Panc1 (cell line): ENCODE results near the gene SPZ1.

Source experiments
- SIN3A ChIP-seq: IDR thresholded peaks from 2 replicates; pipeline ENCODE4 v1.6.1; 2012; ENCODE audit warnings: low read depth, mild to moderate bottlenecking, low read length, moderate library complexity, borderline replicate concordance; ENCODE audit not compliant: insufficient read depth
- TF ChIP-seq, protein P1 (sequence below): fragments of 450-650 bp; IDR thresholded peaks from 2 replicates; pipeline ENCODE4 v1.5.1; 2017; ENCODE audit warnings: mild to moderate bottlenecking
- TF ChIP-seq, protein P2 (sequence below), 2 experiments: IDR thresholded peaks; 2 replicates each; pipeline ENCODE4 v1.6.1; 2011 to 2012; ENCODE audit warnings: low read depth in 2 of 2, control low read depth in 1 of 2, low read length in 1 of 2, mild to moderate bottlenecking in 1 of 2, moderate library complexity in 1 of 2; ENCODE audit not compliant: insufficient read depth in 1 of 2

DNA sequence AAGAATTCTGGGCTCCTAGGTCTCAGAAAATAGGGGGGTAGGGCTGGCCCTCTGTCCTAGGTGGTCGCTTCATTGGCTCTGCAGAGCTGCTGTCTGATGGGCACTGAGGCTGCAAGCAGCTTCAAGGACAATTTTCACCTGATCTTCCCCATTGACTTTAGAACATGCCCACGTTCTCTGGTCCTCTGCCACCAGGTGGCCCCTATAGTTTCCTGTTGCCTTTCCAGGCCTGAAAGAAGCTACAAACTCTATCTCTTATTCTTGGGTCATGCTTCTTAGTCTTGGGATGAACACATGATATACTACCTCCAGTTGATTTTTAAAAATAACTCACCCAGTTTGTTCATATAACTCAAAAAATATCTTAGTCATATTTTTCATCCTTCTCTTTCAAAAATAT is 26.3 kb downstream of the SPZ1 start:
- TF ChIP-seq, protein P1, sequence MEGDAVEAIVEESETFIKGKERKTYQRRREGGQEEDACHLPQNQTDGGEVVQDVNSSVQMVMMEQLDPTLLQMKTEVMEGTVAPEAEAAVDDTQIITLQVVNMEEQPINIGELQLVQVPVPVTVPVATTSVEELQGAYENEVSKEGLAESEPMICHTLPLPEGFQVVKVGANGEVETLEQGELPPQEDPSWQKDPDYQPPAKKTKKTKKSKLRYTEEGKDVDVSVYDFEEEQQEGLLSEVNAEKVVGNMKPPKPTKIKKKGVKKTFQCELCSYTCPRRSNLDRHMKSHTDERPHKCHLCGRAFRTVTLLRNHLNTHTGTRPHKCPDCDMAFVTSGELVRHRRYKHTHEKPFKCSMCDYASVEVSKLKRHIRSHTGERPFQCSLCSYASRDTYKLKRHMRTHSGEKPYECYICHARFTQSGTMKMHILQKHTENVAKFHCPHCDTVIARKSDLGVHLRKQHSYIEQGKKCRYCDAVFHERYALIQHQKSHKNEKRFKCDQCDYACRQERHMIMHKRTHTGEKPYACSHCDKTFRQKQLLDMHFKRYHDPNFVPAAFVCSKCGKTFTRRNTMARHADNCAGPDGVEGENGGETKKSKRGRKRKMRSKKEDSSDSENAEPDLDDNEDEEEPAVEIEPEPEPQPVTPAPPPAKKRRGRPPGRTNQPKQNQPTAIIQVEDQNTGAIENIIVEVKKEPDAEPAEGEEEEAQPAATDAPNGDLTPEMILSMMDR, result peak; percentile 71
- no peak for TF ChIP-seq SIN3A
- TF ChIP-seq, protein P2, sequence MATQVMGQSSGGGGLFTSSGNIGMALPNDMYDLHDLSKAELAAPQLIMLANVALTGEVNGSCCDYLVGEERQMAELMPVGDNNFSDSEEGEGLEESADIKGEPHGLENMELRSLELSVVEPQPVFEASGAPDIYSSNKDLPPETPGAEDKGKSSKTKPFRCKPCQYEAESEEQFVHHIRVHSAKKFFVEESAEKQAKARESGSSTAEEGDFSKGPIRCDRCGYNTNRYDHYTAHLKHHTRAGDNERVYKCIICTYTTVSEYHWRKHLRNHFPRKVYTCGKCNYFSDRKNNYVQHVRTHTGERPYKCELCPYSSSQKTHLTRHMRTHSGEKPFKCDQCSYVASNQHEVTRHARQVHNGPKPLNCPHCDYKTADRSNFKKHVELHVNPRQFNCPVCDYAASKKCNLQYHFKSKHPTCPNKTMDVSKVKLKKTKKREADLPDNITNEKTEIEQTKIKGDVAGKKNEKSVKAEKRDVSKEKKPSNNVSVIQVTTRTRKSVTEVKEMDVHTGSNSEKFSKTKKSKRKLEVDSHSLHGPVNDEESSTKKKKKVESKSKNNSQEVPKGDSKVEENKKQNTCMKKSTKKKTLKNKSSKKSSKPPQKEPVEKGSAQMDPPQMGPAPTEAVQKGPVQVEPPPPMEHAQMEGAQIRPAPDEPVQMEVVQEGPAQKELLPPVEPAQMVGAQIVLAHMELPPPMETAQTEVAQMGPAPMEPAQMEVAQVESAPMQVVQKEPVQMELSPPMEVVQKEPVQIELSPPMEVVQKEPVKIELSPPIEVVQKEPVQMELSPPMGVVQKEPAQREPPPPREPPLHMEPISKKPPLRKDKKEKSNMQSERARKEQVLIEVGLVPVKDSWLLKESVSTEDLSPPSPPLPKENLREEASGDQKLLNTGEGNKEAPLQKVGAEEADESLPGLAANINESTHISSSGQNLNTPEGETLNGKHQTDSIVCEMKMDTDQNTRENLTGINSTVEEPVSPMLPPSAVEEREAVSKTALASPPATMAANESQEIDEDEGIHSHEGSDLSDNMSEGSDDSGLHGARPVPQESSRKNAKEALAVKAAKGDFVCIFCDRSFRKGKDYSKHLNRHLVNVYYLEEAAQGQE (IDR thresholded peaks at IDR 0.05; ENCODE audit: insufficient read depth in 1 of 2, low read depth in 2 of 2, low read length in 1 of 2), result no peak
